Measurements from ENCODE around the gene ADD3. TPM values are rescaled to one million over a fixed set of nuclear protein-coding genes. Genes with fewer than 3 reads are reported as not detected.
A peak's percentile ranks its signal among the peaks of the same experiment; 100 is the strongest.

The ADD3 gene
- total and polyA plus RNA-seq, 10 of the 15 experiments (the other 5 are each of a cell fraction or from before 2014, with no cell fraction given): 27.3 to 129 (median 67.8) TPM

- Histone ChIP-seq H3K9me3 (replicated peaks; ENCODE audit: control insufficient read depth, insufficient read depth, low read length) (no peaks in the 10 kb centered on the region; the same call in 2 of the 3 replicates), H3K9ac (ENCODE audit: control insufficient read depth, insufficient read depth, low read length) (peak overlapping the region; percentile 46; the same call in 1 of the 2 replicates), H3K4me3 (peak overlapping the region; percentile 43; the same call in 1 of the 2 replicates), H3K79me2 (ENCODE audit: control insufficient read depth, insufficient read depth, low read length) (peaks cover 60% of the 10 kb centered on the region), H3K27me3 (replicated peaks in 1 of 2; ENCODE audit: control insufficient read depth in 2 of 2, insufficient read depth in 2 of 2, low read length in 1 of 2) (no peaks in the 10 kb centered on the region), H2AFZ (ENCODE audit: control insufficient read depth, low read depth, low read length) (no peak overlapping the region), H3K27ac (ENCODE audit: control insufficient read depth, insufficient read depth) (peak overlapping the region; percentile 87), H3K4me1 (ENCODE audit: control insufficient read depth, insufficient read depth, low read length) (peaks cover 28% of the 10 kb centered on the region), H3K4me2 (ENCODE audit: control insufficient read depth, insufficient read depth) (peak overlapping the region; percentile 85), H4K20me1 (ENCODE audit: control insufficient read depth, insufficient read depth) (no peaks in the 10 kb centered on the region), H3K36me3 (ENCODE audit: control insufficient read depth in 2 of 2, insufficient read depth in 2 of 2, low read length in 1 of 2) (no peaks in the 10 kb centered on the region)
- FAIRE-seq (no peak), ATAC-seq (no peak), DNase-seq (ENCODE audit: low read depth, low spot score) (no peak)
- WGBS (ENCODE audit: insufficient coverage, insufficient replicate concordance, low lambda C conversion rate, missing lambda C conversion rate): 97% methylated on average over 3 of the region's 3 CpGs
- BruUV-seq (replicated peaks): no TSS peak
- ChIA-PET SMC1A (ENCODE audit: uncharacterized antibody, unreplicated experiment) (interaction anchor here (0.6 to 12.9 kb wide), 19 partner anchors 8 to 277 kb away, joined by 3 to 172 read pairs (median 4); partner anchors contain the start of gene ADD3), POLR2A (interaction anchor here (0.7 to 3.1 kb wide), 4 partner anchors 9 to 71 kb away, joined by 3 to 27 read pairs (median 3); partner anchors contain the start of gene ADD3), RAD21 (ENCODE audit: unreplicated experiment) (interaction anchor here (0.6 to 6.0 kb wide), 12 partner anchors 8 to 194 kb away, joined by 3 to 60 read pairs (median 5); partner anchors contain the start of gene ADD3), CTCF (interaction anchor here (0.6 to 3.6 kb wide), 10 partner anchors 9 to 1133 kb away, joined by 3 to 13 read pairs (median 4); no protein-coding TSS in a partner anchor)
- in situ Hi-C loops (cut with MboI): no loop called here
- TF ChIP-seq SP1 (IDR thresholded peaks at IDR 0.05; ENCODE audit: low read depth, low read length): no peak
- no peak for TF ChIP-seq RBBP5 (conservative IDR thresholded peaks at IDR 0.05)
- TF ChIP-seq NFXL1 (IDR thresholded peaks at IDR 0.05; ENCODE audit: borderline replicate concordance): no peak
- TF ChIP-seq YY1 (IDR thresholded peaks at IDR 0.05; ENCODE audit: low read depth, low read length): no peak
- TF ChIP-seq ATF7 (IDR thresholded peaks at IDR 0.05; ENCODE audit: low read depth): no peak
- intact Hi-C loops (cut with micrococcal nuclease; ENCODE audit: unreplicated experiment): loop anchor here (5.0 kb wide), 1 partner anchor 789 kb away; no protein-coding TSS in a partner anchor
Observed at GRCh38 chr10:110078317-110078716, 70.5 kb downstream of the ADD3 start.

DNA sequence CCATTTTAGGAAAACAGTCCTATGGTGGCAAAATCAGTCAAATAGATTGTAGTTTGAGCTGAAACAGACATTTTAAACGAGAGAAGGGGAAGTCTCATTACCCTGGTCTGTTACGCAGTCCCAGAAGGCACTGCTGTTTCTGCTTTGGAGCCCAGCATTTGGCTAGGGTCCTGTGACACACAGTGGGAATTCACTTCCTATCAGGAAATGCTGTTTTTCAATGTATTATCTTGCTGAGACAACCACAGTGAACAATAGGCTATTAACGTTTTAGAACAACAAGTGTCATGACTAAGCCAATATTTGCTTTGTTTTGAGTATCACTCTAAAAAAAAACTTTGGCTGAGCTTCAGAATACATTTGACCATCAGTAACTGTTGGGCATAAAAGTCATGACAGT, 74.1 kb downstream of the ADD3 start:
- Histone ChIP-seq H3K79me2 (ENCODE audit: control insufficient read depth, insufficient read depth, low read length) (peaks cover 51% of the 10 kb centered on the region), H3K27ac (ENCODE audit: control insufficient read depth, insufficient read depth) (peak overlapping the region; percentile 57; the same call in 1 of the 2 replicates), H2AFZ (ENCODE audit: control insufficient read depth, low read depth, low read length) (peak overlapping the region; percentile 57), H3K9ac (ENCODE audit: control insufficient read depth, insufficient read depth, low read length) (no peak overlapping the region), H3K9me3 (replicated peaks; ENCODE audit: control insufficient read depth, insufficient read depth, low read length) (no peaks in the 10 kb centered on the region; the same call in 2 of the 3 replicates), H3K4me1 (ENCODE audit: control insufficient read depth, insufficient read depth, low read length) (peaks cover 22% of the 10 kb centered on the region), H3K4me2 (ENCODE audit: control insufficient read depth, insufficient read depth) (peak overlapping the region; percentile 57), H3K27me3 (replicated peaks in 1 of 2; ENCODE audit: control insufficient read depth in 2 of 2, insufficient read depth in 2 of 2, low read length in 1 of 2) (no peaks in the 10 kb centered on the region), H3K4me3 (no peak overlapping the region), H4K20me1 (ENCODE audit: control insufficient read depth, insufficient read depth) (no peaks in the 10 kb centered on the region), H3K36me3 (ENCODE audit: control insufficient read depth in 2 of 2, insufficient read depth in 2 of 2, low read length in 1 of 2) (no peaks in the 10 kb centered on the region)
- ATAC-seq: peak; percentile 11
- ChIA-PET SMC1A (ENCODE audit: uncharacterized antibody, unreplicated experiment) (interaction anchor here (0.6 to 9.3 kb wide), 10 partner anchors 9 to 301 kb away, joined by 3 to 172 read pairs (median 4); partner anchors contain the start of gene ADD3), POLR2A (interaction anchor here (0.8 to 5.0 kb wide), 3 partner anchors 8 to 14 kb away, joined by 4 to 44 read pairs (median 13); no protein-coding TSS in a partner anchor), CTCF (interaction anchor here (1.0 to 2.9 kb wide), 4 partner anchors 14 to 102 kb away, joined by 3 to 10 read pairs (median 6); no protein-coding TSS in a partner anchor), RAD21 (ENCODE audit: unreplicated experiment) (interaction anchor here (0.8 to 9.5 kb wide), 6 partner anchors 10 to 73 kb away, joined by 3 to 128 read pairs (median 3); no protein-coding TSS in a partner anchor)
- FAIRE-seq: no peak
- in situ Hi-C loops (cut with MboI): no loop called here
- intact Hi-C loops (cut with micrococcal nuclease; ENCODE audit: unreplicated experiment): loop anchor here (10.0 kb wide), 1 partner anchor 423 kb away; no protein-coding TSS in a partner anchor
- no TSS peak for BruUV-seq (replicated peaks)
- DNase-seq (ENCODE audit: low read depth, low spot score): no peak
- WGBS (ENCODE audit: insufficient coverage, insufficient replicate concordance, low lambda C conversion rate, missing lambda C conversion rate): 62% methylated on average over 3 of the region's 3 CpGs
- TF ChIP-seq REST (IDR thresholded peaks at IDR 0.05; ENCODE audit: low read depth, low read length) (no peak), SPI1 (IDR thresholded peaks at IDR 0.05; ENCODE audit: borderline replicate concordance, insufficient read depth, low read depth, low read length) (peak; percentile 53; the same call in 1 of the 2 replicates), NKRF (conservative IDR thresholded peaks at IDR 0.05) (no peak)

All from GM12878 (cell line).